Endothelial cell (in vitro differentiated cells): Measurements from ENCODE around the gene FIG4. TPM values are rescaled to one million over a fixed set of nuclear protein-coding genes. Genes with fewer than 3 reads are reported as not detected.

ENCODE experiments used
- DNase-seq: peaks from one replicate; pipeline ENCODE4 v3.0.0; 2021; ENCODE audit warnings: low spot score
- H3K27ac Mint-ChIP-seq: one replicate; pipeline ENCODE4 v1.8.0; 2021; ENCODE audit warnings: mixed read lengths, inconsistent platforms; ENCODE audit not compliant: unreplicated experiment
- H3K27me3 Mint-ChIP-seq: one replicate; pipeline ENCODE4 v1.8.0; 2021; ENCODE audit warnings: mild to moderate bottlenecking, moderate library complexity, mixed read lengths, inconsistent platforms; ENCODE audit not compliant: unreplicated experiment
- H3K36me3 Mint-ChIP-seq: one replicate; pipeline ENCODE4 v1.8.0; 2021; ENCODE audit warnings: mild to moderate bottlenecking, low read depth, mixed read lengths, inconsistent platforms; ENCODE audit not compliant: unreplicated experiment
- H3K4me1 Mint-ChIP-seq: one replicate; pipeline ENCODE4 v1.8.0; 2021; ENCODE audit warnings: mild to moderate bottlenecking, mixed read lengths, inconsistent platforms; ENCODE audit not compliant: unreplicated experiment
- H3K4me3 Mint-ChIP-seq: one replicate; pipeline ENCODE4 v1.8.0; 2021; ENCODE audit warnings: mild to moderate bottlenecking, mixed read lengths, inconsistent platforms; ENCODE audit not compliant: unreplicated experiment
- H3K9me3 Mint-ChIP-seq: one replicate; pipeline ENCODE4 v1.8.0; 2021; ENCODE audit warnings: mixed read lengths, inconsistent platforms; ENCODE audit not compliant: unreplicated experiment
- CTCF ChIP-seq: fragments of 200-600 bp; sonication (generic); IDR thresholded peaks from one replicate; pipeline ENCODE4 v1.5.0; 2021; ENCODE audit warnings: antibody characterized with exemption; ENCODE audit not compliant: unreplicated experiment
- total RNA-seq: library from RNA; stranded (reverse); fragmentation: NEBNext Ultra II Directional; extraction: Animal tissue kit (Norgen Biotek cat#: 25700); gene quantifications from one replicate; pipeline ENCODE4 v1.2.1, GENCODE V29; 2021; ENCODE audit not compliant: unreplicated experiment

The FIG4 gene
- total RNA-seq, 1 donor from 2014 or later: 9.2 TPM

- no peak overlapping the region for H3K4me3 Mint-ChIP-seq
- peaks cover 20% of the 10 kb centered on the region for H3K36me3 Mint-ChIP-seq
- H3K27ac Mint-ChIP-seq: no peak overlapping the region
- TF ChIP-seq CTCF: no peak
- peaks cover 3% of the 10 kb centered on the region for H3K4me1 Mint-ChIP-seq
- no peak for DNase-seq
- H3K27me3 Mint-ChIP-seq: no peaks in the 10 kb centered on the region
- peaks cover 6% of the 10 kb centered on the region for H3K9me3 Mint-ChIP-seq
Measured at GRCh38 chr6:109834131-109834530, 143.0 kb downstream of the FIG4 start.

- peaks cover 6% of the 10 kb centered on the region for H3K9me3 Mint-ChIP-seq
- no peaks in the 10 kb centered on the region for H3K27me3 Mint-ChIP-seq
- no peak overlapping the region for H3K27ac Mint-ChIP-seq
- H3K4me3 Mint-ChIP-seq: no peak overlapping the region
- no peak for DNase-seq
- peaks cover 18% of the 10 kb centered on the region for H3K36me3 Mint-ChIP-seq
- no peak for TF ChIP-seq CTCF
- peaks cover 3% of the 10 kb centered on the region for H3K4me1 Mint-ChIP-seq
Measured at GRCh38 chr6:109834595-109835437, 143.7 kb downstream of the FIG4 start.

GRCh38 chr6:109840034-109840433 is 148.9 kb downstream of the FIG4 start:
- Mint-ChIP-seq H3K36me3 (no peaks in the 10 kb centered on the region), H3K9me3 (no peaks in the 10 kb centered on the region), H3K27ac (no peak overlapping the region), H3K27me3 (no peaks in the 10 kb centered on the region), H3K4me3 (no peak overlapping the region), H3K4me1 (no peaks in the 10 kb centered on the region)
- DNase-seq: no peak
- no peak for TF ChIP-seq CTCF

DNA sequence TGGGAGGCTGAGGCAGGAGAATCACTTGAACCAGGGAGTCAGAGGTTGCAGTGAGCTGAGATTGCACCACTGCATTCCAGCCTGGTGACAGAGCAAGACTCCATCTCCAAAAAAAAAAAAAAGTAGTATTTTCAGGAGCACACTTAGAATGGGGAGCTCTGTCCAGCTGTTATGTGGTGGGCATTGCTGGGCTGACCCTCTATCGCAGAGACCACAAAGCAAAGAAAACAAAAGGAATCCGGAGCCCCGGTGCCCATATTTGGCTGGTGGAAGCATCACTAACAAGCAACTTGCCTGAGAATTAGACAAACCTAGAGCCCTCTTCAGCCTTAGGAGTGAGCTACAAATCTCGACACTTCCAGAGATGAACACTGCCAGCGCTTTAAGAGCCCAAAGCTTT is 149.7 kb downstream of the FIG4 start:
- no peak for TF ChIP-seq CTCF
- H3K9me3 Mint-ChIP-seq: no peaks in the 10 kb centered on the region
- H3K36me3 Mint-ChIP-seq: no peaks in the 10 kb centered on the region
- H3K27me3 Mint-ChIP-seq: no peaks in the 10 kb centered on the region
- DNase-seq: no peak
- no peaks in the 10 kb centered on the region for H3K4me1 Mint-ChIP-seq
- no peak overlapping the region for H3K27ac Mint-ChIP-seq
- H3K4me3 Mint-ChIP-seq: no peak overlapping the region

- Mint-ChIP-seq H3K4me1 (no peaks in the 10 kb centered on the region), H3K36me3 (no peaks in the 10 kb centered on the region), H3K27ac (no peak overlapping the region), H3K27me3 (no peaks in the 10 kb centered on the region), H3K9me3 (no peaks in the 10 kb centered on the region), H3K4me3 (no peak overlapping the region)
- no peak for DNase-seq
- TF ChIP-seq CTCF: no peak
Measured at GRCh38 chr6:109841869-109842268, 150.8 kb downstream of the FIG4 start.
